ENCODE data around the gene SKOR2. TPM values are rescaled to one million over a fixed set of nuclear protein-coding genes. Genes with fewer than 3 reads are reported as not detected.
"Not testable (repeated sequence)": the region's sequence is repeated elsewhere in the genome, so short reads cannot be mapped to it uniquely, and the experiment has no call there.

Gene SKOR2
- total RNA-seq, 2 donors from 2014 or later, result not detected

DNA sequence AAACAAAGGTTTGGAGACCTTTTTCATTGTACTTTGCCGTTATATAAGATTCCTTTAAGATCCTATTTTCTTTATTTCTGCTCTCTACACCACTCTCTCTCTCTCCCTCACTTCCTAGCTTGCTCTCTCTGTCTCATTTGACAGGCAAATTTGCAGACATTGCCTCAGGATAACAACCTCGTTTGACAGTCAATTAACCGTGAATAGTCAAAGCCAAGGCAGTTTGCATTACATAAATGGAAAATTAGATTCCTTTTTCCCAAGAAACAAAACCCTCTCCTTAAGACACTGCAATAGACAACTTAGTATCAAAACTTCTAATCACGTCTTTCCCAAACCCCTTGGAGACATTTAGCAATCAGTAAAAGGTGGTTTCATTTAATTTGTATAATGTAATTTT, 7.4 kb downstream of the SKOR2 start:
- peaks cover 16 to 18% of the 10 kb centered on the region in 2 donors for H3K36me3 Mint-ChIP-seq
- no peak overlapping the region for H3K27ac Mint-ChIP-seq
- H3K9me3 Mint-ChIP-seq, result peaks cover 0 to 8% of the 10 kb centered on the region in 2 donors
- DNase-seq (ENCODE audit: low spot score in 2 of 2) (no peak), ATAC-seq (no peak)

- Mint-ChIP-seq H3K27ac (no peak overlapping the region), H3K36me3 (no peaks in the 10 kb centered on the region), H3K9me3 (no peaks in the 10 kb centered on the region)
- DNase-seq (ENCODE audit: low spot score in 2 of 2), result no peak
- no peak for ATAC-seq
Observed at GRCh38 chr18:47235096-47235495, 16.4 kb downstream of the SKOR2 start.

GRCh38 chr18:47226660-47227059, 24.8 kb downstream of the SKOR2 start:
- no peaks in the 10 kb centered on the region for H3K36me3 Mint-ChIP-seq
- no peaks in the 10 kb centered on the region for H3K9me3 Mint-ChIP-seq
- ATAC-seq, result no peak
- no peak overlapping the region for H3K27ac Mint-ChIP-seq
- no peak for DNase-seq (ENCODE audit: low spot score in 2 of 2)

DNA sequence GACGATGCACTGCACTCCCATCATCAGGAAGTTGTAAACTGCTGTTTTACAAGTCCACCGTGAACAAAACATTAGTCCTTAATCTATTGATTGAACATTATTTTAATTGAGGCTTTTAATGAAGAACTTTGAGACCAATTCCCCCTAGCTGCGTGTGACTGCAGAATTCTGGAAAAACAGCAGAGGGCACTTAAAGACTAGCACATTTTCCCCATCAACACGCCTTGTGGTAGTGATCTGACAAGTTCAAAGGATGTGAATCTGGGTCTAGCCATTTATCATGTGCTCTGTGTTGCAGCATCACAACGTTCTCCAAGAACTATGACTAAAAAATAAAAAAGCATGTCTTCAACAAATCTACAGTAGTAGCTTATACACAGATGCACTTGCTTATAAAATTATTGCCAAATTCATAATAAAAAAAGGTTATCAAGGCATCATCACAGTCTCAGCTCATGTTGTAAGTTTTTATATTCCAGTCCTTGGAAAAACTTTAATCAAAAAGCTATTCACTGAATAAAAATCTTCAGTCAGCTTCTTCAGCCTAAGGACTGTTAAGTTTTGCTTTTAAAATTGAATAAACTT, 35.8 kb downstream of the SKOR2 start:
- Mint-ChIP-seq H3K27ac (no peak overlapping the region), H3K36me3 (no peaks in the 10 kb centered on the region), H3K9me3 (no peaks in the 10 kb centered on the region)
- ATAC-seq (peak; percentile 60 to 88), DNase-seq (ENCODE audit: low spot score in 2 of 2) (peak in 1 of 2 donors; percentile 13)

DNA sequence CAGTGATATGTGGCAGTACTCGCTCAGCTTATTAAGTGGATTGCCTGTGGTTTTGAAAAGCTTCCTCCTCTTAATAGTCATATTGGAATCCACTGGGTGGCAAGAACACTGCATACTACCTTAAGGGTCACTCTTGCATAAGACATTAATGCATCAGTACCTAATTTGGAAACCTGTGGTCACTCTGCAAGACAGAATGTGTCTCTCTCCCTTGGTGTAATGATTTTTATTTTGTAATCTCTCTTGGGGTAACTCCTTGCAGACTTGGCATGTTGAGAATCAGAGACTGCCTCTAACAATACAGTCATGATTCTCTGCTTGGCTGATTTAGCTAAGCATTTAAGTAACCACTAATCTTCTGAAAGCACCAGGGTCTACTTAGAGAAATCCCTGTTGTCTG, 42.3 kb downstream of the SKOR2 start:
- H3K9me3 Mint-ChIP-seq, result no peaks in the 10 kb centered on the region
- no peaks in the 10 kb centered on the region for H3K36me3 Mint-ChIP-seq
- ATAC-seq (no peak), DNase-seq (ENCODE audit: low spot score in 2 of 2) (no peak)
- H3K27ac Mint-ChIP-seq, result no peak overlapping the region

- no peak for DNase-seq (ENCODE audit: low spot score in 2 of 2)
- Mint-ChIP-seq H3K36me3 (no peaks in the 10 kb centered on the region), H3K27ac (no peak overlapping the region), H3K9me3 (no peaks in the 10 kb centered on the region)
- no peak for ATAC-seq
Observed at GRCh38 chr18:47206945-47207637, 44.4 kb downstream of the SKOR2 start.

GRCh38 chr18:47204908-47205522, 46.4 kb downstream of the SKOR2 start:
- ATAC-seq (peak; percentile 41 to 51), DNase-seq (ENCODE audit: low spot score in 2 of 2) (peak in 1 of 2 donors; percentile 44)
- H3K36me3 Mint-ChIP-seq, result no peaks in the 10 kb centered on the region
- no peak overlapping the region for H3K27ac Mint-ChIP-seq
- no peaks in the 10 kb centered on the region for H3K9me3 Mint-ChIP-seq

DNA sequence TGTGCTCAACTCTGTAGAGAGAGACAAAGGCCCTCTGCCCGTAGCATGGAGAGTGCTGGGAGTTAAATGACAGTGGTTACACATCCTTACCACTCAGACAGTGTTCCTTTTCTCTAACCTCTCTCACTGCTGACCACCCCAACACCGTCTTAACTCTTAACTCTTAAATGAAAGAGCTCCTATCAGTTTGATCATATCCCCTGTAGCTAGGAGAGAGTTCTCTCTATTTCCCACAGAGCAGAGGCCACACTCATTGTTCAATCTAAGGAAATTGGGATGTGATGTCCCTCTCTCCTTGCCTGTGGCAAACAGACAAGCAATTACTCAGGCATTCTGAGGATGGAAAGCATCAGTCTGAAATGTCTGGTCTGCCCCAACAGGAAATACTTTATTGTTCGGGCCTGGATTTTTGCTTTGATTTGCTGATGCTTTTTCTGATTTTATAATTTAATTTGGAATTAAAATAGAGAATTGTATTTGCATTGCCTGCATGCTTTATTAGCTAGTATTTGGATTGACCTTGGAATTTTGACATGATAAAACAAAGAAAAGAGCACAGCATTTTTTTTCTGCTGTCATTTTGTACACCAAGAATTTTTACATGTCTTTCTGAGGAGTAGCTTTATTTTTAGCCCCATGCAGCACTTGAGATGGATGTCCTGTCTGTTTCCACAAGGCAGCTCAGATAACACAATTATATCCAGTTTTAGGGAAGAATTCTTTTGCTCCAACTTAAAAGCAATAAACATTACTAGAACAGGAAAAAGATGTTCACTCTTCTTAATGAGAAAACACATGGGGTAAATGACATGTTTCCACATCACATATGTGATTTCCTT, 47.6 kb downstream of the SKOR2 start:
- no peaks in the 10 kb centered on the region for H3K9me3 Mint-ChIP-seq
- DNase-seq (ENCODE audit: low spot score in 2 of 2) (no peak), ATAC-seq (no peak)
- H3K36me3 Mint-ChIP-seq, result no peaks in the 10 kb centered on the region
- H3K27ac Mint-ChIP-seq, result no peak overlapping the region

DNA sequence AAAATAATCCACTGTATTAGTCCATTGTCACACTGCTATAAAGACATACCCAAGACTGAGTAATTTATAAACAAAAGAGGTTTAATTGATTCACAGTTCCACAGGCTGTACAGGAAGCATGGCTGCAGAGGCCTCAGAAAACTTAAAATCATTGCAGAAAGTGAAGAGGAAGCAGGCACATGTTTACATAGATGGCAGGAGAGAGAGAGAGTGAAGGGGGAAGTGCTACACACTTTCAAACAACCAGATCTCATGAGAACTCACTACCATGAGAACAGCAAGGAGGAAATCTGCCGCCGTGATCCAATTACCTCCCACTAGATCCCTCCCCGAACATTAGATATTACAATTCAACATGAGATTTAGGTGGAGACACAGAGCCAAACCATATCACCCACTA, 55.5 kb downstream of the SKOR2 start:
- H3K27ac Mint-ChIP-seq, ATAC-seq: not testable (repeated sequence)

GRCh38 chr18:47191961-47192360, 59.5 kb downstream of the SKOR2 start:
- ATAC-seq (peak in 1 of 2 donors; percentile 74), DNase-seq (ENCODE audit: low spot score in 2 of 2) (no peak)
- H3K36me3 Mint-ChIP-seq, result peaks cover 0 to 4% of the 10 kb centered on the region in 2 donors
- H3K27ac Mint-ChIP-seq, result no peak overlapping the region
- H3K9me3 Mint-ChIP-seq, result no peaks in the 10 kb centered on the region

More for the DNA sequence above, 55.5 kb downstream of the SKOR2 start:
- not testable (repeated sequence) for DNase-seq (ENCODE audit: low spot score in 2 of 2); H3K36me3 Mint-ChIP-seq; H3K9me3 Mint-ChIP-seq

DNA sequence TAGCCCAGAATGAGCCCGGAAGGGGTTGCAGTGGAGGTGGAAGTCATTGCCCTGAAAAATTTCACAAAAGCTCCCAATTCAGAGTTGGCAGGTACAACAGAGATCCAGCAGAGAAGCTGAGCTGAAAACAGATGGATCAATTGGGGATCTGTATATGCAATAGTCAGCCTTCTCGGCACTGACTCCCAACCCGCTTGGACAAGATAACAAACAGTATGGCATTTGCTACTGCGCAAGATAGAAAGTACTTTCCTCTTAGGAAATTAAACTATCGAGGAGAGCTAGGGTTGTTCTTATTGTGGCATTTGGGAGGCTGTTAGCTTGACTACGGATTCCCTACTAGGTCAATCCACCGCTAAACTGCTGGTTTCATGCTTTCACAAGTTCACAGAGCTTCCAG, 63.7 kb downstream of the SKOR2 start:
- Mint-ChIP-seq H3K36me3 (peaks cover 10 to 14% of the 10 kb centered on the region in 2 donors), H3K9me3 (peaks cover 7 to 22% of the 10 kb centered on the region in 2 donors), H3K27ac (no peak overlapping the region)
- no peak for ATAC-seq
- no peak for DNase-seq (ENCODE audit: low spot score in 2 of 2)

DNA sequence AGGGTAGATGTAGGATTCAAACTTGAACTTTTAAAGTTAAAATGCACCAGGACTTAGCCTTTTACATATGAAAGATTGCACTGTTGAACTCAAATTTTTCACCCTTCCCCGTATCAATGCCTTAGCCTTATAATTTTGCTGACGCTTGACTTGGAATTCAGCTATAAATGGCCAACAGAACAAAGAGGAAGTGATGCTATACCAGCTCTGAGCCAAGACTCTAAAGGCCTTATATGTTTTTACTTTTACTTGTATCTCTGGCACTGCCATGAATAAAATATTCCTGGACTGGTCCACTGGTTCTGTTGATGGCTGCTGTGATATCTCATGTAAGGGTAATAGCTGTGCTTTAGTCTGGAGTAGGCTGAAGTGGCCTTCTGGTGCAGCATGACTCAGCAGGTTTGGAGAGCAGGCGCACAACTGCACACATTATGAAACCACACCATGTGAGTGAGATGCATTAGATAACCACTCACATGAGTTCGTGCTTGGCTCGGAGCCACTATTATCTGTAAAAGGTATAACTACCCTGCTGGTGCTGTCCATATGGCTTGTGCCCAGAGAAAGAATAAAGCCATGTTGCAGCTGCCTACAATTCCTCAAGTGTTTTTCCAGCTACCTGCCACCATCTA, 66.9 kb downstream of the SKOR2 start:
- no peak for ATAC-seq
- no peak for DNase-seq (ENCODE audit: low spot score in 2 of 2)
- peaks cover 10 to 14% of the 10 kb centered on the region in 2 donors for H3K36me3 Mint-ChIP-seq

DNA sequence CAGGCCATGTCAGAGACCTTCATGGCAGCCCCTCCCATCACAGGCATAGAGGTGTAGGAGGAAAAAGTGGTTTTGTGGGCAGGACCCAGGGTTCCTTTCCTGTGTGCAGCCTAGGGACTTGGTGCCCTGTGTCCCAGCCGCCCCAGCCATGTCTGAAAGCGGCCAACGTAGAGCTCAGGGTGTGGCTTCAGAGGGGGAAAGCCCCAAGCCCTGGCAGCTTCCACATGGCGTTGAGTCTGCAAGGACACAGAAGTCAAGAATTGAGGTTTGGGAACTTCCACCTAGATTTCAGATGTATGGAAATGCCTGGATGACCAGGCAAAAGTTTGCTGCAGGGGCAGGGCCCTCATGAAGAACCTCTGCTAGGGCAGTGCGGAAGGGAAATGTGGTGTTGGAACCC, 69.3 kb downstream of the SKOR2 start:
- ATAC-seq; H3K27ac Mint-ChIP-seq; DNase-seq (ENCODE audit: low spot score in 2 of 2): not testable (repeated sequence)
- H3K36me3 Mint-ChIP-seq, result peaks cover 10 to 14% of the 10 kb centered on the region in 2 donors
- H3K9me3 Mint-ChIP-seq, result peaks cover 7 to 22% of the 10 kb centered on the region in 2 donors

More for the DNA sequence above, 66.9 kb downstream of the SKOR2 start:
- no peak overlapping the region for H3K27ac Mint-ChIP-seq
- H3K9me3 Mint-ChIP-seq, result peaks cover 7 to 22% of the 10 kb centered on the region in 2 donors

GRCh38 chr18:47180765-47181164, 70.7 kb downstream of the SKOR2 start:
- peaks cover 7 to 19% of the 10 kb centered on the region in 2 donors for H3K9me3 Mint-ChIP-seq
- no peak overlapping the region for H3K27ac Mint-ChIP-seq
- DNase-seq (ENCODE audit: low spot score in 2 of 2) (no peak), ATAC-seq (no peak)
- H3K36me3 Mint-ChIP-seq, result peaks cover 10 to 14% of the 10 kb centered on the region in 2 donors

- H3K9me3 Mint-ChIP-seq, result peaks cover 0 to 11% of the 10 kb centered on the region in 2 donors
- H3K36me3 Mint-ChIP-seq, result peaks cover 4 to 6% of the 10 kb centered on the region in 2 donors
- ATAC-seq, result no peak
- no peak overlapping the region for H3K27ac Mint-ChIP-seq
- DNase-seq (ENCODE audit: low spot score in 2 of 2), result no peak
Observed at GRCh38 chr18:47179520-47179919, 71.9 kb downstream of the SKOR2 start.

GRCh38 chr18:47175898-47176575, 75.4 kb downstream of the SKOR2 start, which contains the start of gene IER3IP1:
Gene IER3IP1, minus strand, starts transcription at chr18:47176364. Its CDS starts 87 bp downstream, at chr18:47176277.
- ATAC-seq, result peak; percentile 93
- Mint-ChIP-seq H3K27ac (peak within 1 kb of the TSS in 1 of 2 donors; percentile 85), H3K9me3 (no peaks in the 10 kb centered on the region), H3K36me3 (no peaks in the 10 kb centered on the region)
- peak; percentile 83 to 91 for DNase-seq (ENCODE audit: low spot score in 2 of 2)
